OCI-LY1 (cell line): ENCODE results near the gene FHIT.
"Not testable (repeated sequence)": the region's sequence is repeated elsewhere in the genome, so short reads cannot be mapped to it uniquely, and the experiment has no call there.

Experiments
- H2AFZ ChIP-seq: fragments of 200-600 bp; sonication (generic), shearing (Covaris generic); 2 replicates; pipeline ENCODE4 v1.6.0; 2014; ENCODE audit warnings: antibody characterized with exemption, mild to moderate bottlenecking, low read length
- H3F3A ChIP-seq: fragments of 200-600 bp; sonication (generic), shearing (Covaris generic); 2 replicates; pipeline ENCODE4 v1.6.0; 2014; ENCODE audit warnings: mild to moderate bottlenecking, antibody characterized with exemption, low read length, moderate library complexity; ENCODE audit not compliant: insufficient read depth
- H3K27ac ChIP-seq: fragments of 200-600 bp; sonication (generic); 2 replicates; pipeline ENCODE4 v1.5.1; 2014; ENCODE audit warnings: low read length, mixed run types, mild to moderate bottlenecking, low read depth; ENCODE audit not compliant: poor library complexity, severe bottlenecking
- H3K27me3 ChIP-seq: fragments of 200-600 bp; sonication (generic); 2 replicates; pipeline ENCODE4 v1.6.0; 2014; ENCODE audit warnings: antibody characterized with exemption, mild to moderate bottlenecking, low read length, moderate library complexity; ENCODE audit not compliant: insufficient read depth
- H3K36me3 ChIP-seq: fragments of 200-600 bp; sonication (generic); 2 replicates; pipeline ENCODE4 v1.6.1; 2014; ENCODE audit warnings: mild to moderate bottlenecking, antibody characterized with exemption, low read length, moderate library complexity, mixed read lengths; ENCODE audit not compliant: insufficient read depth
- H3K4me1 ChIP-seq: fragments of 200-600 bp; sonication (generic); 2 replicates; pipeline ENCODE4 v1.5.1; 2014; ENCODE audit warnings: mild to moderate bottlenecking, low read length, moderate library complexity; ENCODE audit not compliant: insufficient read depth, severe bottlenecking
- H3K4me2 ChIP-seq: fragments of 200-600 bp; sonication (generic), shearing (Covaris generic); 2 replicates; pipeline ENCODE4 v1.6.1; 2014; ENCODE audit warnings: low read length
- H3K4me3 ChIP-seq: fragments of 200-600 bp; sonication (generic); 2 replicates; pipeline ENCODE4 v1.5.1; 2014; ENCODE audit warnings: low read length, low read depth, mild to moderate bottlenecking, mixed read lengths; ENCODE audit not compliant: poor library complexity, severe bottlenecking
- H3K79me2 ChIP-seq: fragments of 200-600 bp; shearing (Covaris generic); 2 replicates; pipeline ENCODE4 v1.6.1; 2016; ENCODE audit warnings: mixed run types, low read length, mixed read lengths; ENCODE audit not compliant: insufficient read depth
- H3K9ac ChIP-seq: fragments of 200-600 bp; sonication (generic), shearing (Covaris generic); 2 replicates; pipeline ENCODE4 v1.6.1; 2014; ENCODE audit warnings: mild to moderate bottlenecking, low read length, mixed read lengths
- H3K9me2 ChIP-seq: fragments of 200-600 bp; sonication (generic), shearing (Covaris generic); 2 replicates; pipeline ENCODE4 v1.6.1; 2014; ENCODE audit warnings: low read depth, mild to moderate bottlenecking, low read length, mixed read lengths
- H3K9me3 ChIP-seq: fragments of 200-600 bp; shearing (Covaris generic); 2 replicates; pipeline ENCODE4 v1.6.1; 2014; ENCODE audit warnings: low read length, mixed read lengths
- H4K20me1 ChIP-seq: fragments of 200-600 bp; sonication (generic), shearing (Covaris generic); 2 replicates; pipeline ENCODE4 v1.6.0; 2016; ENCODE audit warnings: mild to moderate bottlenecking, low read length; ENCODE audit not compliant: insufficient read depth
- EZH2 ChIP-seq: fragments of 200-600 bp; sonication (generic), shearing (Covaris generic); IDR thresholded peaks from 2 replicates; pipeline ENCODE4 v1.8.0; 2017; ENCODE audit warnings: borderline replicate concordance, mixed run types, mild to moderate bottlenecking, antibody characterized with exemption, low read length, moderate library complexity, mixed read lengths
- TF ChIP-seq, protein P1 (sequence below): fragments of 200-600 bp; sonication (generic), shearing (Covaris generic); IDR thresholded peaks from 2 replicates; pipeline ENCODE4 v1.5.1; 2017; ENCODE audit warnings: mild to moderate bottlenecking, antibody characterized with exemption, low read length, moderate library complexity, mixed read lengths

Gene FHIT

DNA sequence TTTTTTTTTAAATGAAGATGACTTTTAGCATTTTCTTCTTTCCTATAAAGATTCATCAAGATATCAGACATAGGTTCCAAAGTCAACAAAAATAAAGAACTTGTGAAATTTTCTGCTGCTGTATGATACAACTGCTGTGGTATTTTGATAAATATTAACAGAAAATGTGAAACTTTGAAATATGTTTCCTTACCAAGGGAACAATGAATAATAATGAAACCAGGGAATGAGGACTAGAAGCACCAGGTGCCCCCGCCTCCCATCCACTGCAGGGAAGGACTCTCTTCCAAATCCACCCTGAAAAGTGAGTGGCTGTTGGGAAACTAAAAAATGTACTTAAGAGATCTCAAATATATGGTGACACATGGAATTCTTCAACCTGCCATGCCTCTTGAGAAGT, 198.4 kb downstream of the FHIT start:
- Histone ChIP-seq H3K9me3 (no peaks in the 10 kb centered on the region), H2AFZ (no peak overlapping the region), H3F3A (no peaks in the 10 kb centered on the region), H3K27me3 (no peaks in the 10 kb centered on the region), H3K36me3 (no peaks in the 10 kb centered on the region), H3K4me1 (no peaks in the 10 kb centered on the region), H3K9me2 (no peaks in the 10 kb centered on the region), H3K4me3 (no peak overlapping the region), H3K27ac (no peak overlapping the region), H3K4me2 (no peak overlapping the region), H3K9ac (no peak overlapping the region), H4K20me1 (no peaks in the 10 kb centered on the region), H3K79me2 (no peaks in the 10 kb centered on the region)
- TF ChIP-seq, protein P1, sequence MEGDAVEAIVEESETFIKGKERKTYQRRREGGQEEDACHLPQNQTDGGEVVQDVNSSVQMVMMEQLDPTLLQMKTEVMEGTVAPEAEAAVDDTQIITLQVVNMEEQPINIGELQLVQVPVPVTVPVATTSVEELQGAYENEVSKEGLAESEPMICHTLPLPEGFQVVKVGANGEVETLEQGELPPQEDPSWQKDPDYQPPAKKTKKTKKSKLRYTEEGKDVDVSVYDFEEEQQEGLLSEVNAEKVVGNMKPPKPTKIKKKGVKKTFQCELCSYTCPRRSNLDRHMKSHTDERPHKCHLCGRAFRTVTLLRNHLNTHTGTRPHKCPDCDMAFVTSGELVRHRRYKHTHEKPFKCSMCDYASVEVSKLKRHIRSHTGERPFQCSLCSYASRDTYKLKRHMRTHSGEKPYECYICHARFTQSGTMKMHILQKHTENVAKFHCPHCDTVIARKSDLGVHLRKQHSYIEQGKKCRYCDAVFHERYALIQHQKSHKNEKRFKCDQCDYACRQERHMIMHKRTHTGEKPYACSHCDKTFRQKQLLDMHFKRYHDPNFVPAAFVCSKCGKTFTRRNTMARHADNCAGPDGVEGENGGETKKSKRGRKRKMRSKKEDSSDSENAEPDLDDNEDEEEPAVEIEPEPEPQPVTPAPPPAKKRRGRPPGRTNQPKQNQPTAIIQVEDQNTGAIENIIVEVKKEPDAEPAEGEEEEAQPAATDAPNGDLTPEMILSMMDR = no peak
- TF ChIP-seq EZH2 = no peak

- Histone ChIP-seq H3K27ac (no peak overlapping the region), H4K20me1 (no peaks in the 10 kb centered on the region), H3K27me3 (no peaks in the 10 kb centered on the region), H3F3A (no peaks in the 10 kb centered on the region), H3K9ac (no peak overlapping the region), H3K4me2 (no peak overlapping the region), H3K79me2 (no peaks in the 10 kb centered on the region), H3K9me3 (no peaks in the 10 kb centered on the region), H3K4me3 (no peak overlapping the region), H3K36me3 (no peaks in the 10 kb centered on the region), H2AFZ (no peak overlapping the region), H3K4me1 (no peaks in the 10 kb centered on the region), H3K9me2 (no peaks in the 10 kb centered on the region)
- TF ChIP-seq, protein P1 = no peak
- no peak for TF ChIP-seq EZH2
Observed at GRCh38 chr3:61051666-61052065, 199.6 kb downstream of the FHIT start.

- H3F3A ChIP-seq, H3K27ac ChIP-seq, H3K4me3 ChIP-seq, H3K9me3 ChIP-seq, H3K9ac ChIP-seq, H3K27me3 ChIP-seq, H3K79me2 ChIP-seq, H2AFZ ChIP-seq, H3K4me2 ChIP-seq, H3K4me1 ChIP-seq, H4K20me1 ChIP-seq, H3K36me3 ChIP-seq, H3K9me2 ChIP-seq: not testable (repeated sequence)
Observed at GRCh38 chr3:61045169-61045568, 206.1 kb downstream of the FHIT start.

DNA sequence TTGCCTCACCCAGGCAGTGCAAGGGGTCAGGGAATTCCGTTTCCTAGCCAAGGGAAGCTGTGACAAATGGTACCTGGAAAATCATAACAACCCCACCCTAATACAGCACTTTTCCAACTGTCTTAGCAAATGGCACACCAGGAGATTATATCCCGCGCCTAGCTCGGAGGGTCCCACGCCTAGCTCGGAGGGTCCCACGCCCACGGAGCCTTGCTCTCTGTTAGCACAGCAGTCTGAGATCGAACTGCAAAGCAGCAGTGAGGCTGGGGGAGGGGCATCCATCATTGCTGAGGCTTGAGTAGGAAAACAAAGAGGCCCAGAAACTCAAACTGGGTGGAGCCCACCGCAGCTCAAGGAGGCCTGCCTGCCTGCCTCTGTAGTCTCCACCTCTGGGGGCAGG, 208.1 kb downstream of the FHIT start:
- Histone ChIP-seq H3K4me3 (no peak overlapping the region), H3K9me3 (no peaks in the 10 kb centered on the region), H2AFZ (no peak overlapping the region), H3K4me1 (no peaks in the 10 kb centered on the region), H3F3A (no peaks in the 10 kb centered on the region), H3K9ac (no peak overlapping the region), H3K27me3 (no peaks in the 10 kb centered on the region), H4K20me1 (no peaks in the 10 kb centered on the region), H3K27ac (no peak overlapping the region), H3K4me2 (no peak overlapping the region), H3K9me2 (no peaks in the 10 kb centered on the region), H3K36me3 (no peaks in the 10 kb centered on the region), H3K79me2 (no peaks in the 10 kb centered on the region)
- TF ChIP-seq EZH2 = no peak
- TF ChIP-seq, protein P1 = no peak
